ENCODE data around the gene CYP26A1.

The CYP26A1 gene

GRCh38 chr10:93103953-93104352, 30.3 kb downstream of the CYP26A1 start:
- TF ChIP-seq, protein P1, sequence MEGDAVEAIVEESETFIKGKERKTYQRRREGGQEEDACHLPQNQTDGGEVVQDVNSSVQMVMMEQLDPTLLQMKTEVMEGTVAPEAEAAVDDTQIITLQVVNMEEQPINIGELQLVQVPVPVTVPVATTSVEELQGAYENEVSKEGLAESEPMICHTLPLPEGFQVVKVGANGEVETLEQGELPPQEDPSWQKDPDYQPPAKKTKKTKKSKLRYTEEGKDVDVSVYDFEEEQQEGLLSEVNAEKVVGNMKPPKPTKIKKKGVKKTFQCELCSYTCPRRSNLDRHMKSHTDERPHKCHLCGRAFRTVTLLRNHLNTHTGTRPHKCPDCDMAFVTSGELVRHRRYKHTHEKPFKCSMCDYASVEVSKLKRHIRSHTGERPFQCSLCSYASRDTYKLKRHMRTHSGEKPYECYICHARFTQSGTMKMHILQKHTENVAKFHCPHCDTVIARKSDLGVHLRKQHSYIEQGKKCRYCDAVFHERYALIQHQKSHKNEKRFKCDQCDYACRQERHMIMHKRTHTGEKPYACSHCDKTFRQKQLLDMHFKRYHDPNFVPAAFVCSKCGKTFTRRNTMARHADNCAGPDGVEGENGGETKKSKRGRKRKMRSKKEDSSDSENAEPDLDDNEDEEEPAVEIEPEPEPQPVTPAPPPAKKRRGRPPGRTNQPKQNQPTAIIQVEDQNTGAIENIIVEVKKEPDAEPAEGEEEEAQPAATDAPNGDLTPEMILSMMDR (conservative IDR thresholded peaks at IDR 0.05; ENCODE audit: low read depth, low read length): no peak
- no peak for DNase-seq (ENCODE audit: low read depth)
- no peak overlapping the region for H3K4me3 ChIP-seq (ENCODE audit: low read length)

- no peak overlapping the region for H3K4me3 ChIP-seq (ENCODE audit: low read length)
- TF ChIP-seq, protein P1 (conservative IDR thresholded peaks at IDR 0.05; ENCODE audit: low read depth, low read length): no peak
- DNase-seq (ENCODE audit: low read depth): no peak
These were observed 33.0 kb downstream of the CYP26A1 start for GRCh38 chr10:93106631-93107072.

DNA sequence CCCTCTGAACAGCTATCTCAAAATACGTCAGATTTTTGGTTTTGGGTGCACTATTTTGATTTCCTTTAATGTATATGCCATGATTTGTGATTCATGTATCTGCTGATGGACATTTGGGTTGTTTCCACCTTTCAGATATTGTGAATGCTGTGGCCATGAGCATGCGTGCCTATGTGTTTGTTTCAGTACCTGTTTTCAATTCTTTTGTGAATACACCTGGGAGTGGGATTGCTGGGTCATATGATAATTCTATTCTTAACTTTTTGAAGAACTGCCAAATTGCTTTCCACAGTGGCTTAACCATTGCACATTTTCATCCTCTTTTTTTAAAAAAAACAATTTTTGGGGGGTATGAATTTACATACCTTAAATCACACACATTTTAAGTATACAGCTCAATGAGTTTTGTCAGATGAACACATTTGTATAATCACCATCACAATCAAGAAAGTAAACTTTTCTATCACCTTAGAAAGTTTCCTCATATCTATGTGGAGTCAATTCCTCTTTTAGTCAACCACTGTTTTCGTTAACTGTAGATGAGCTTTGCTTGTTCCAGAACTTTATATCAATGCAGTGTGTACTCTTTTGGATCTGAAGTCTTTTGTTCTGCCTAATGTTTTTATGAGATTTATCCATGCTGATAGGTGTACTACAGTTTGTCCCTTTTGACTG, 36.9 kb downstream of the CYP26A1 start:
- no peak for DNase-seq (ENCODE audit: low read depth)
- TF ChIP-seq, protein P1 (conservative IDR thresholded peaks at IDR 0.05; ENCODE audit: low read depth, low read length): no peak

GRCh38 chr10:93113042-93113441, 39.3 kb downstream of the CYP26A1 start:
- no peak overlapping the region for H3K4me3 ChIP-seq (ENCODE audit: low read length)
- no peak for DNase-seq (ENCODE audit: low read depth)
- TF ChIP-seq, protein P1 (conservative IDR thresholded peaks at IDR 0.05; ENCODE audit: low read depth, low read length): no peak

More for the DNA sequence above, 36.9 kb downstream of the CYP26A1 start:
- H3K4me3 ChIP-seq (ENCODE audit: low read length): no peak overlapping the region

DNA sequence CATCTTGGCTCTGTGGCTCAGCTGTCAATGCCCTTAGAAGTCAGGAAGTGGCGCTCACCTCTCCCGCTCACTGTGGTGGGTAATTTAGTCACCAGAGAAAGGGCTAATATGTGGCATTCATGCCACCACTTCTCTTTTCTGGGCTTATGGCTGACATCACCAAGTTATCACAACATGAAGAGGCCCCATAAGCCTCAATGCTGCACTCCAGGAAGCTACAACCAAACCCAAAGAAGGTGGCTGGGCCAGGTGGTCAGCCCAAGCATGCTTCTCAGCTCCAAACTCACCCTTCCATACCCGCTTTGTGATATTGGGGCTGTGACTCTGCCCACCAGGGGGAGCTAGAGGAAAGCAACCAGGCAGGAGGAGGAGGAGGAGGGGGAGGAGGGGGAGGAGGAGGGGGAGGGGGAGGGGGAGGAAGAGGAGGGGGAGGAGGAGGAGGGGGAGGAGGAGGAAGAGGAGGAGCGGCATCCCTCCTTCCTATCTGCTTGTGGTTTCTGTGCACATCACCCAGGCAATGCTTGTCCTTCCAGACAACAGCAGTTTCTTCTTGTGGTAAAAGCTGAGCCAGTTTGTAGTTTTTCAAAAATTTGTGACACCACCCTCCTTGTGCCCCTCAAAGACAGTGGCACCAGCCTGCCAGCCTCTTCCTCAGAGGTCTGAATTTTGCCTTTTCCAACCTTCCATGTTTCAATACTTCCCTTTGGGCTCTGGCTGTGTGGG, 42.1 kb downstream of the CYP26A1 start:
- H3K4me3 ChIP-seq (ENCODE audit: low read length): no peak overlapping the region
- DNase-seq (ENCODE audit: low read depth): no peak
- TF ChIP-seq, protein P1 (conservative IDR thresholded peaks at IDR 0.05; ENCODE audit: low read depth, low read length): peak; percentile 58

GRCh38 chr10:93121311-93121710, 47.6 kb downstream of the CYP26A1 start:
- DNase-seq (ENCODE audit: low read depth): no peak
- H3K4me3 ChIP-seq (ENCODE audit: low read length): no peak overlapping the region
- TF ChIP-seq, protein P1 (conservative IDR thresholded peaks at IDR 0.05; ENCODE audit: low read depth, low read length): no peak

GRCh38 chr10:93123766-93124165, 50.1 kb downstream of the CYP26A1 start:
- H3K4me3 ChIP-seq (ENCODE audit: low read length): no peak overlapping the region
- TF ChIP-seq, protein P1 (conservative IDR thresholded peaks at IDR 0.05; ENCODE audit: low read depth, low read length): no peak
- DNase-seq (ENCODE audit: low read depth): no peak
